Esophagus (tissue), 2 donors: ENCODE data around the gene SLCO1A2. TPM values are rescaled to one million over a fixed set of nuclear protein-coding genes. Genes with fewer than 3 reads are reported as not detected.

ENCODE experiments used
- H3K27ac ChIP-seq, 2 donors: one replicate each; pipeline ENCODE4 v1.5.1; 2013; ENCODE audit warnings: low read depth in 2 of 2, mild to moderate bottlenecking in 2 of 2, inconsistent platforms in 1 of 2, low read length in 1 of 2, moderate library complexity in 1 of 2
- H3K27me3 ChIP-seq, 2 donors: one replicate each; pipeline ENCODE4 v1.6.1; 2013; ENCODE audit warnings: low read length in 2 of 2, control low read depth in 1 of 2, mild to moderate bottlenecking in 1 of 2; ENCODE audit not compliant: insufficient read depth in 2 of 2, control insufficient read depth in 1 of 2
- H3K36me3 ChIP-seq, 2 donors: one replicate each; pipeline ENCODE4 v1.6.1; 2013; ENCODE audit warnings: low read length in 1 of 2; ENCODE audit not compliant: control insufficient read depth in 2 of 2, insufficient read depth in 2 of 2
- H3K4me1 ChIP-seq, 2 donors: one replicate each; pipeline ENCODE4 v1.6.1; 2013; ENCODE audit warnings: low read length in 1 of 2; ENCODE audit not compliant: control insufficient read depth in 2 of 2, insufficient read depth in 2 of 2
- H3K4me3 ChIP-seq, 2 donors: one replicate each; pipeline ENCODE4 v1.5.1; 2013; ENCODE audit warnings: low read length in 2 of 2, mild to moderate bottlenecking in 2 of 2, low read depth in 1 of 2, moderate library complexity in 1 of 2
- H3K9me3 ChIP-seq, 2 donors: one replicate each; pipeline ENCODE4 v1.6.1; 2013; ENCODE audit warnings: mild to moderate bottlenecking in 2 of 2, low read depth in 1 of 2, low read length in 1 of 2, moderate library complexity in 1 of 2; ENCODE audit not compliant: control insufficient read depth in 2 of 2, insufficient read depth in 1 of 2
- WGBS, 2 donors: extraction: QIAGEN DNeasy Blood & Tissue Kit; methylation state at CpG; one replicate each; pipeline ENCODE4 v1.1.7; 2013; 5-methylcytosine and 5-hydroxymethylcytosine counted together
- polyA plus RNA-seq, 2 donors: library from polyadenylated mRNA; stranded (reverse); fragments of 200-250 nt; gene quantifications; one replicate each; pipeline ENCODE4 v1.2.3, GENCODE V29; 2013
- donor health status: healthy with polysubstance abuse.
- donor health status: Bipolar disorder and iron deficiency.

Gene SLCO1A2
- polyA plus RNA-seq, 2 donors: not detected

- no peak overlapping the region for H3K27ac ChIP-seq
- no peaks in the 10 kb centered on the region for H3K9me3 ChIP-seq
- no peak overlapping the region for H3K4me3 ChIP-seq
- H3K27me3 ChIP-seq: no peaks in the 10 kb centered on the region
- no peaks in the 10 kb centered on the region for H3K4me1 ChIP-seq
- H3K36me3 ChIP-seq: no peaks in the 10 kb centered on the region
- WGBS, 2 donors: 81 to 84% methylated on average over 4 of the region's 4 CpGs
These were observed 19.2 kb upstream of the SLCO1A2 start for GRCh38 chr12:21353948-21354347.

- no peak overlapping the region for H3K27ac ChIP-seq
- H3K27me3 ChIP-seq: no peaks in the 10 kb centered on the region
- H3K4me3 ChIP-seq: no peak overlapping the region
- H3K4me1 ChIP-seq: no peaks in the 10 kb centered on the region
- WGBS, 2 donors: 43 to 48% methylated on average over 1 of the region's 1 CpG
- no peaks in the 10 kb centered on the region for H3K9me3 ChIP-seq
- H3K36me3 ChIP-seq: no peaks in the 10 kb centered on the region
These were observed 18.8 kb upstream of the SLCO1A2 start for GRCh38 chr12:21353487-21353886.

GRCh38 chr12:21350975-21351374 is 16.3 kb upstream of the SLCO1A2 start:
- Histone ChIP-seq H3K27ac (no peak overlapping the region), H3K4me1 (no peaks in the 10 kb centered on the region), H3K9me3 (no peaks in the 10 kb centered on the region), H3K36me3 (no peaks in the 10 kb centered on the region), H3K4me3 (no peak overlapping the region), H3K27me3 (no peaks in the 10 kb centered on the region)
- 58 to 59% methylated on average over 1 of the region's 1 CpG for WGBS, 2 donors

- WGBS, 2 donors: 21 to 28% methylated on average over 1 of the region's 1 CpG
- no peak overlapping the region for H3K4me3 ChIP-seq
- H3K9me3 ChIP-seq: no peaks in the 10 kb centered on the region
- H3K4me1 ChIP-seq: no peaks in the 10 kb centered on the region
- no peaks in the 10 kb centered on the region for H3K27me3 ChIP-seq
- H3K27ac ChIP-seq: no peak overlapping the region
- H3K36me3 ChIP-seq: no peaks in the 10 kb centered on the region
These were observed 12.0 kb upstream of the SLCO1A2 start for GRCh38 chr12:21346542-21347205.

GRCh38 chr12:21343636-21344035 is 8.9 kb upstream of the SLCO1A2 start:
- Histone ChIP-seq H3K27ac (no peak overlapping the region), H3K4me1 (no peaks in the 10 kb centered on the region), H3K9me3 (no peaks in the 10 kb centered on the region), H3K27me3 (no peaks in the 10 kb centered on the region), H3K36me3 (no peaks in the 10 kb centered on the region), H3K4me3 (no peak overlapping the region)

- H3K4me1 ChIP-seq: no peaks in the 10 kb centered on the region
- no peak overlapping the region for H3K4me3 ChIP-seq
- H3K9me3 ChIP-seq: no peaks in the 10 kb centered on the region
- H3K27me3 ChIP-seq: no peaks in the 10 kb centered on the region
- no peaks in the 10 kb centered on the region for H3K36me3 ChIP-seq
- H3K27ac ChIP-seq: no peak overlapping the region
- WGBS, 2 donors: 73 to 76% methylated on average over 4 of the region's 4 CpGs
These were observed 7.1 kb upstream of the SLCO1A2 start for GRCh38 chr12:21341769-21342168.

GRCh38 chr12:21340403-21340802 is 5.7 kb upstream of the SLCO1A2 start:
- Histone ChIP-seq H3K36me3 (no peaks in the 10 kb centered on the region), H3K27ac (no peak overlapping the region), H3K4me1 (no peaks in the 10 kb centered on the region), H3K4me3 (no peak overlapping the region), H3K9me3 (no peaks in the 10 kb centered on the region), H3K27me3 (no peaks in the 10 kb centered on the region)
- 74 to 75% methylated on average over 6 of the region's 6 CpGs for WGBS, 2 donors

- H3K4me1 ChIP-seq: no peaks in the 10 kb centered on the region
- WGBS, 2 donors: 78 to 82% methylated on average over 1 of the region's 1 CpG
- H3K9me3 ChIP-seq: no peaks in the 10 kb centered on the region
- no peaks in the 10 kb centered on the region for H3K27me3 ChIP-seq
- no peak overlapping the region for H3K4me3 ChIP-seq
- H3K27ac ChIP-seq: no peak overlapping the region
- no peaks in the 10 kb centered on the region for H3K36me3 ChIP-seq
These were observed 5.2 kb upstream of the SLCO1A2 start for GRCh38 chr12:21339921-21340320.

- WGBS, 2 donors: 86 to 90% methylated on average over 6 of the region's 6 CpGs
These were observed 3.4 kb upstream of the SLCO1A2 start for GRCh38 chr12:21337959-21338744.

GRCh38 chr12:21337453-21337852 is 2.7 kb upstream of the SLCO1A2 start:
- no peak overlapping the region for H3K4me3 ChIP-seq
- H3K9me3 ChIP-seq: no peaks in the 10 kb centered on the region
- H3K4me1 ChIP-seq: no peaks in the 10 kb centered on the region
- H3K27me3 ChIP-seq: no peaks in the 10 kb centered on the region
- no peak overlapping the region for H3K27ac ChIP-seq
- H3K36me3 ChIP-seq: no peaks in the 10 kb centered on the region

More at GRCh38 chr12:21337959-21338744, 3.4 kb upstream of the SLCO1A2 start:
- Histone ChIP-seq H3K9me3 (no peaks in the 10 kb centered on the region), H3K36me3 (no peaks in the 10 kb centered on the region), H3K27ac (no peak overlapping the region), H3K4me1 (no peaks in the 10 kb centered on the region), H3K27me3 (no peaks in the 10 kb centered on the region), H3K4me3 (no peak overlapping the region)
